Activated T-cell treated with anti-CD3 and anti-CD28 coated beads for 1 hour (primary cell): ENCODE data around the gene CRIP1.
A peak's percentile ranks its signal among the peaks of the same experiment; 100 is the strongest.

Experiments
- DNase-seq: peaks from one replicate; pipeline ENCODE4 v3.0.0-alpha.2; 2020; ENCODE audit warnings: low read depth

CRIP1 gene

GRCh38 chr14:105505101-105505500, 18.4 kb downstream of the CRIP1 start:
- no peak for DNase-seq

DNA sequence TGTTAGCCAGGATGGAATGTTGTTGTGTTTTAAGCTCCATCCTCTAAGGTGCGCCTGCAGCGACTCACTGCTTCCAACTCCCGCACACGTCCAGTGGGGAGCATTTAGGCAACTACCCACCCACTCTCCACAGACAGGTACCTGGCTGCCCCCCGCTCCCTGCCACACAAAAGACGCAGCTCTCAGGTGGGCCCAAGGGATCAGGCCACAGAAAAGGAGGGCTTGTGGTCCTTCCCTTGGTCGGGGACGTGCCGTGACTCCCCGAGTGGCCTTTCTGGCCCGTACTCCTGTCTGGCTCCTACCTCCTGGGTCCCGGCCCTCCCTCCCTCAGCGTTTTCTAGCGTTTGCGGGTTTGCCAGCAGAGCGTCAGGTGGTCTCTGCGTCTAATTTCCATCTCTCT, 20.6 kb downstream of the CRIP1 start:
- no peak for DNase-seq

DNA sequence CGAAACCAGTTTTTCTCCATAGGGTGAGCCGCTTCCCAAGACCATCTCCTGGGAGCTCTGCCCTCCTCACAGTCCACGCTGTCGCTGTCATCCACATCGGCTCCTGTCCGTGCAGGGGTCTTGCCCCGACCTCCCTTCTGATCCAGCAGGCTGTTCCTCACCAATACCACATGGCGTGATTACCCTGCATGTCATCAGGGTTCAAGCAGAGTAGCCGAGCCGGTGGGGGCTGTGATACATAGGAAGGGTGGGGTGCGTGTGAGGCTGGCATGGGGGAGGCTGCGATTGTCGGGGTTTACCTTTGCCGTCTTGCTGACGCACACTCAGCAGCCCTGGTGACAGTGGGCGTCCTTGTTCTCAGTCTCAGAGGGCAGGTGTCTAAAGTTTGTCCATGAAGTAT, 21.4 kb downstream of the CRIP1 start:
- DNase-seq, result no peak

DNA sequence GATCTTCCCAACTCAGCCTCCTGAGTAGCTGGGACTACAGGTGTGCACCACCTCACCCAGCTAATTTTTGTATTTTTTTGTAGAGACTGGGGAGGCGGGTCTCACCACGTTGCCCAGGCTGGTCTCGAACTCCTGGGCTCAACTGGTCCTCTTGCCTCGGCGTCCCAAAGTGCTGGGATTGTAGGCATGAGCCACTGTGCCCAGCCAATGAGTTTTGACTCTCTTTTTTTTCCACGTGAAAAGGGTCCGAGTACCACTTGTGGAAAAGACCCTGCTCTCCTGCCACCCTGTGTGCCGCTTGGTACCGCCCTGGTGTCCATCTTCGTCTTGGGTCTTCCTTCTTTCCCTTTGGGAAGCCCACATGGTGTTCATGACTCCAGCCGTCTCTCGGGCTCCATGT, 21.9 kb downstream of the CRIP1 start:
- no peak for DNase-seq

- no peak for DNase-seq
These were observed 30.4 kb downstream of the CRIP1 start for GRCh38 chr14:105517096-105517495.

DNA sequence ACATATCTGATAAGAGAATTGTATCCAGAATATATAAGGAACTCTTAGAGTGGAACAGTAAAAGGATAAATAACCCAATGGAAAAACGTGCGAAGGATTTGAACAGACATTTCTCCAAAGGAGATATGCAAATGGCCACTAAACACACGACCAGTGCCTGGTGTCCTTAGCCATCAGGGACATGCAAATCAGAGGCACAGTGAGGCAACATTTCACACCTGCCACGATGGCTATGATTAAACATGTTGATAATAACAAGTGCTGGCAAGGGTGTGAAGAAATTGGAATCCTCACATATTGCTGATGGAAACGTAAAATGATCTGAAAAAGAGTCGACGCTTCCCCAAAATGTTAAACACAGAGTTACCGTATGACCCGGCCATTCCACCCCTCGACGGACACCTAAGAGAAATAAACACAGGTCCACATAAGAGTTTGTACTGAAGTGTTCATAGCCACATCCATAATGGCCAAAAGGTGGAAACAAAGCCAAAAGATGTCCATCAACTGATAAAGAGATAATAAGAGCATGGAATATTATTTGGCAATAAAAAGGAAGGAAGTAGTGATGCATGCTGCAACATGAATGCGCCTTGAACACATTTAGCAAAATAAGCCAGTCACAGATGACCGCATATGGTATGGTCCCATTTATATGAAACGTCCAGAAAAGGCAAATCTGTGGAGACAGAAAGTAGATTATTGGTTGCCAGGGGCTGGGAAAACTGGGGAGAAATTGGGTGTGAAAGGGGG, 33.4 kb downstream of the CRIP1 start:
- DNase-seq, result no peak

DNA sequence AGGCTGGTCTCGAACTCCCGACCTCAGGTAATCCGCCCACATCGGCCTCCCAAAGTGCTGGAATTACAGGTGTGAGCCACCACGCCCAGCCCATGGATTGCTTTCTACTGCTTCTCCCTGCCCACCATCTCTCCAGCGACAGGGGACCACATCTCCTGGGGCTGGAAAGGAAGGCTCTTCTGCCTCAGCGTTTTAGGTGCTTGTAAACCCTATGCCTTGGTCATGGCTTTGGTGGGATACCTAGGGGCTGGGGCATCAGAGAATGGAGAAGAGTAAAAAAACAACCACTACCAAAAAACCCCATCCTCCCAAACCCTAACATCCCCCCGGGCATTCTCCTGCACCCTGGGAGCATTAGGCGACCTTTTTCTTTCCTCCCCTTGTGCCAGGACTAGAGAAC, 38.6 kb downstream of the CRIP1 start:
- DNase-seq, result no peak

- DNase-seq, result no peak
These were observed 39.4 kb downstream of the CRIP1 start, which contains the start of gene TMEM121 for GRCh38 chr14:105525861-105526775. Gene TMEM121 (plus strand): TSS chr14:105526583. CDS start chr14:105528835, 2,252 bp downstream.

DNA sequence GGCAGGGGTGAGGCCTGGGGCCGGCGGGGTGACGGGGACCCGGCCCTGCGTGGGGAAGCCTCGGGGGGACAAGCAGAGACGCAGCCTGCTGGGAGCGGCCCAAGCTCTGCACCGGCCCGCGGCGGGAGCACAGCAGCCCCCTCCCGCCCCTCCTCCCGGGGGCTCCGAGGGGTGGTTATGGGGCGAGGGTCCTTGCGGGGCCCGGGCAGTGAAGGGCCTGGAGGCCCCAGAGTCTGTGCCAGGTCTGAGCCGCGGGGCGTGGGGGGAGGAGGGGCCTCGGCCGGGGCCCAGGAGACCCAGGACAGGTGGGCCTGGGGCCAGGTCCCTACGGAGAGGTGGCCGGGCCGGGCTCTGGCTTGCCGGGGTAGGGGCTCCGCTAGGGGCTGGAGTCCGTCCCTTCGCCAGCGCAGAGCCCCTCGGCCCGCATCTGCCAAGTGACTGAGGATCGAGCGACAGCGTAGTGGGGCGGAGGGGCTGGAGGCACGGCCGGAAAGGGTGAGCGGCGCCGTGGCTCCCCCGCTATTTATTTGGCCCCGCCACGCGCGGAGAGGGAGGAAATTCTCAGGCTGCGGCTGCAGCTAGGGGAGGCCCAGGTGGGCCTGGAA, 40.2 kb downstream of the CRIP1 start:
- no peak for DNase-seq

- DNase-seq, result no peak
These were observed 40.7 kb downstream of the CRIP1 start for GRCh38 chr14:105527381-105527825.

GRCh38 chr14:105527826-105528585, 41.3 kb downstream of the CRIP1 start:
- DNase-seq, result peak; percentile 73

DNA sequence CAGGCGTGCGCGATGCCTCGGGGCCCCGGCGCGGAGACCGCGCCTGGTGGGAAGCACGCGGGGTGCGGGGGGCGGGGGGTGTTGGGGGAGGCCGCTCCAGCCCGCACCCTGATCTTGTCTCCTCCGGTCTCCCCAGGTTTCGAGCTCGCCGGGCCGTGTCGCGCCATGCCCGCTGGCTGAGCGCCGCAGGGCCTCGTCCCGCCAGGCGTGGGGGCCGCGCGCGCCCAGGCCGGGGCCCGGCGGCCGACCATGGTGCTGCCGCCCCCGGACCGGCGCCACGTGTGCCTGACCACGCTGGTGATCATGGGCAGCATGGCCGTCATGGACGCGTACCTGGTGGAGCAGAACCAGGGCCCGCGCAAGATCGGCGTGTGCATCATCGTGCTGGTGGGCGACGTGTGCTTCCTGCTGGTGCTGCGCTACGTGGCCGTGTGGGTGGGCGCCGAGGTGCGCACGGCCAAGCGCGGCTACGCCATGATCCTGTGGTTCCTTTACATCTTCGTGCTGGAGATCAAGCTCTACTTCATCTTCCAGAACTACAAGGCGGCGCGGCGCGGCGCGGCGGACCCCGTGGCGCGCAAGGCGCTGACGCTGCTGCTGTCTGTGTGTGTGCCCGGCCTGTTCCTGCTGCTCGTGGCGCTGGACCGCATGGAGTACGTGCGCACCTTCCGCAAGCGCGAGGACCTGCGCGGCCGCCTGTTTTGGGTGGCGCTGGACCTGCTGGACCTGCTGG, 42.1 kb downstream of the CRIP1 start:
- DNase-seq, result no peak

GRCh38 chr14:105529319-105529568, 42.6 kb downstream of the CRIP1 start:
- DNase-seq, result no peak

GRCh38 chr14:105529569-105530284, 43.0 kb downstream of the CRIP1 start:
- no peak for DNase-seq

DNA sequence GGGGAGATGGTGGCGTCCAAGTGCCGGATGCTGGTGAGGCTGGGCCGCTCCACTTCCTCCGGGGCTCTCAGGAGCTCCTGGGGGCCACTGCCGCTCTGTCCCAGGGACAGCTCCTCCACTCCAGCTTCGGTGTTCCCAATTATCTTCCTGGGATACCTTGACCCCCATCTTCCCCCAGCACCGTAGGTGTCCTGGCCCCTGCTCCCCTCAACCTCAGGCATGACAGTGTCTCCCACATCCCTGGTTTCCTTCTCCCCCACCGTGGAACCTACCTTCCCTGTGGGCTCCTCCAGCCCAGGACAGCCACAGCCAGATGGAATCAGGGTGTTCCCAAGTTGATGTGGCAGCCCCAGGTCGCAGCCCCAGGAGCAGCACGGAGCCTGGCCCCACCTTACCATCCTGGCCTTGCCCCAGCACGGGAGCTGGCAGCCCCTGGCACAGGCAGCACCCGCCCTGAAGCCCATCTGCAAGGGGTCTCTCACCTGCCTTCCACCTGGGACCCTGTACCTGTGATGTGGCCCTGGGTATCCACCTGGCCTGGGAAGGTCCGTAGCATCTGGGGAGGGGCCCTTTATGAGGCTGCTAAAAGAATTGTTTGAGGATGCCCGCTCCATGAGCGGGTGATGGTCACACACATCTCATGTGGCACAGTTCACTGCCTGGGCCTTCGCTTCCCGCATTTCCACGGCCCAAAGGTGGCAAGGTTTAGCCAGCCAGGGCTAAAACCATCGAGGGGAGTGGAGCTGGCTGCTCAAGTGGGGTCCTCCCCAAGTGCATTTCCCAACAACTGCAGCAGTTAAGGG, 43.8 kb downstream of the CRIP1 start:
- no peak for DNase-seq

GRCh38 chr14:105531088-105531893, 44.6 kb downstream of the CRIP1 start:
- DNase-seq, result no peak

- DNase-seq, result no peak
These were observed 45.4 kb downstream of the CRIP1 start for GRCh38 chr14:105531894-105532623.

- no peak for DNase-seq
These were observed 46.1 kb downstream of the CRIP1 start for GRCh38 chr14:105532735-105533141.
